GM19463 (cell line): Measurements from ENCODE around the gene PSMC2.

ENCODE experiments used
- ATAC-seq: cut with Tn5 transposase; IDR thresholded peaks from one replicate; pipeline ENCODE4 v1.9.1; 2021; ENCODE audit warnings: mild to moderate bottlenecking, moderate library complexity; ENCODE audit not compliant: unreplicated experiment

The PSMC2 gene

DNA sequence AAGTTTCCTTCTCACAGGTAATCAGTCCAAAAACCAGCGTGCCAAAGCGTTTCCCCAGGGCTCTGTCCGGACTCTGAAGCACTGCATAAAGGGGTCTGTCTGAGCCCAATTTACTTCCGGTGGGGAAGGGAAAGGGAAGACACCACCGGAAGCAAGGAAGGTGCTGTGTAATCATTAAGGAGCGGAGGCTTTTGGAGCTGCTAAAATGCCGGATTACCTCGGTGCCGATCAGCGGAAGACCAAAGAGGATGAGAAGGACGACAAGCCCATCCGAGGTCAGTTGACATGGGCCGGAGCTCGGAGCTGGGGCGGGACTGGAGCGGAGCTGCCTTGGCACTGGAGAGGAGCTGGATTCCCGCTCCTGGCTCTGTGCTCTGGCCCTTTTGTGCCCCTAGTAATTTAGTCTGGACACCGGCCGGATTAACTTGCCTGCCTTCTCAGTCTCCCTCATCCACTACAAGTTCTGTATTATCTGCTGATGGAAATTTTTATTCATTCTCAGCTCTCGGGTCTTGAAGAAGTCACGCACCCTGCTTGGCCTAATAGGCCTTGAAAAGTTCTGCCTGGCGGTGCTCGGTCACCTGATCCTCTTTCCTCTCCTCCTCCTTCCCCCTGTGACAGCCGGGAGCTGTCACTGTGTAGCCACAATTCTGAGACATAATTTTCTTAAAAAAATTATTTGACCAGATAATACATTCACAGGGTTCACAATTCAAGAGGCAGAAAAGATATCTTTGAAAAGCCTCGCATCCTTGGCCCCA lies at the start of gene PSMC2:
PSMC2 (plus strand) TSS at position 137 of the 761 bp plus-strand sequence; CDS start at position 206, 69 bp downstream.
- ATAC-seq: peak; percentile 68

DNA sequence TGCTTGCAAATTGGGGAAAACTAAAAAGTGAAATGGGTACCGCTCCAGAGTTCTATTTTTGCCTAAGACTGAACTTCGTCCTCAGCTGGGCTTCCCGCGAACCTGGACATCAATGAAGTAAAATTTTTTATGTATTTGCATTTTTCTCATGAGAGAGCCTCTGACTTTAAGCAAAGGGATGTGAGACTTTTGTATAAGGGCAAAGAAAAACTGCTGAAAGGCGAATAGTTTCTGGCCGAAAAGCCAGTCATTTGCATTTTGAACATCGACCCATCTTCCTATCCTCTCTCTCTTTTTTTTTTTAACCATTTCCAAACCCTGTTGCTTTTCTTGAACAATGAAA lies 49.6 kb upstream of the PSMC2 start:
- peak; percentile 9 for ATAC-seq

DNA sequence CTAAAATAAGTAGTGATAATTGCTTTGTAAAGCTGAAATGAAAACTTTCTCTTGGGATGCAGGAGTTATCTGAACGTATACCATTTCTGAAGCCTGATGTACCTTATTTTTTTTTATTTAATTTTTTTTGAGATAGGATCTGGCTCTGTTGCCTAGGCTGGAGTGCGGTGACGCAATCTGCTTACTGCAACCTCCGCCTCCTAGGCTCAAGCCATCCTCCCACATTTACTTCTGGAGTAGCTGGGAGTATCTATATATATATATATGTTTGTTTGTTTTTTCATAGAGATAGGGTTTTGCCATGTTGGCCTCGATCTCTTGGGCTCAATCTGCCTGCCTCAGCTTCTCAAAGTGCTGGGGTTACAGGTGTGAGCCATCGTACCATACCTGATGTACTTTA lies 47.8 kb upstream of the PSMC2 start:
- ATAC-seq: no peak

DNA sequence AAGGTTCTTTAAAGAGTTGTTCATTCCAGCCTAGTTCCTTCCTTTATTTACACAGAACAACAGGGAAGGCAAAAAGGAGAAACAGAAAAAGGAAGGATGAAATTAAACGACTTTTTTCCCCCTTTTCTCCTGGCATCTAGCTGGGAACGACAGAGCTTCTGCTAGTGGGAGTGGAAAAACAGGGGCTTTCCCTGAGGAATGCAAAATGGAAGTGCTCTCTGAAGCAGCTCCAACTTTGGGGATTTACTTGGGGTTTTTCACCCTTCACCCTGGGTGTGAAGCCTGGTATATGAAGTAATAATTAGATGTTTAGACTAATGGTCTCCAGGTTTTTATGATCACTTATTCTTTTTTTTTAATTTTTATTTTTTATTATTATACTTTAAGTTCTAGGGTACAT lies 46.0 kb upstream of the PSMC2 start:
- ATAC-seq: no peak

DNA sequence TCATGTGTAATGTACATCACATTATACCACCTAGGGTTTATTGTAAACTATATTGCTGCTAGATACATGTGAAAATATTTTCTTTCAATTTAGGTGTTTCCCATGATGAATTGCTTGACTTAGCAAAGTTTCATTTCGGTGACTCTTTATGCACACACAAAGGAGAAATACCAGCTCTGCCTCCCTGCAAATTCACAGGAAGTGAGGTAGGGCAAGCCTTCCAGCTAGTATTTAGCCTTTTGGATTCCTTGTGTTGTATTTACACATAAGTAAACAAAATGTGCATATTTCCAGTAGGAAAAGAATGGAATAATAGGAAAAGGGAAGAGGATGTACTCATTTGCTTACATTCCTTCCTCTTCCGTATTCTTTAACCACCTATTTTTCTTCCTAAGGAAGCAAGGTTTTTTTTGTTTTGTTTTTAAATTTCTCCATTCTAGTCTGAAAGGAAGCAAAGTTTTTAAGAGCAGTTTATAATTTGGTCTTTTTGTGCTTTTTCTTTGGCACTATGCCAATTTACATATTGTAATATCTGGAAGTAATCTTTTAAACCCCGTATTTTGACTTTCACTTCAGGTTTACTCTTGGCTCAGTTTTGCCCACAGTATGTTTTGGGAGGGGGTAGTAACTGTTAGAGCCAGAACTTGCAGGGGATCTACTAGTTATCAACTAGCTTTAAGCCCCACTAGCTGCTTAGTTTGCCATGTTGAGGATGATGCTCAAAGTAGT lies 39.8 kb upstream of the PSMC2 start:
- ATAC-seq: no peak

DNA sequence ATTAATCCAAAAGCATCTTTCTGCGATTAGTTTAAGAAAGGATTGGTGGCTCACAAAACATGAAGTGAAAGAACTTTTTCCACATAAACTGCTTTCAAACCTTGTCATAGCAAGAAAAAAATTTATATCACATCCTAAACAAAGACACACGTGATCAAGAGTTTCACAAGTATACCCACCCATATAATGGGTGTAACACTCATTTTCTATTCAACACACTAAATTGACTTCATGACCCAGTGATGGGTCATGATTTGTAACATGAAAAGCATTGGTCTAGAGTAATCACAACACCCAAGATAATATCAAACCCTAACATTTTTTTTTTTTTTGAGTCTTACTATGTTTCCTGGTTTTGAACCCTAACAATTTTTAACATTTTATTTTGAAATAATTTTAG lies 32.6 kb upstream of the PSMC2 start:
- no peak for ATAC-seq

DNA sequence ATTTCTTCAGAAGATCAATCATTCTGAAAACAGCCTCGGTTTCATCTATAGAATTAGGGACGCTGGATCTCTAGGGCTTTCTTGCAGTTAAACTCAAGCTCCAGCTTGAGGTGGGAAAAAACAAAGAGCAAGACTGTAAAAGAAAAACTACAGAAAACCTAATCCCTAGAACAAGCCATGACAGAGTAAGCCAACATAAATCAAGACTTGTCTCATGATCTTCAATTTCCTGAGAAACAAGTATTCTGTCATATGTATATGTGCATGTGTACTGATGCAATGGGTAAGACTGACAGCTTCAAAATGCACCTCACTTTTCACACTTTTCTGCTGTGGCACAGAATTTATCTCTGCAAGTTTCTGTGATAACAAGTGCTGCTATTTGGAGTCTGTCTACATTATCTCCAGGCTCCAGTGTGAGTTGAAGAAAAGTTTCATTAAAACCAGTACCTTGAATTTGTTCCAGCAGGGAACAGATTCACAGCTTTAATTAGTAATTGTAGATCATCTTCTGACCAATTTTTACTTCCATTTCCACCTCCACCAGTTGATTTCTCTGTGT lies 31.0 kb upstream of the PSMC2 start:
- no peak for ATAC-seq

DNA sequence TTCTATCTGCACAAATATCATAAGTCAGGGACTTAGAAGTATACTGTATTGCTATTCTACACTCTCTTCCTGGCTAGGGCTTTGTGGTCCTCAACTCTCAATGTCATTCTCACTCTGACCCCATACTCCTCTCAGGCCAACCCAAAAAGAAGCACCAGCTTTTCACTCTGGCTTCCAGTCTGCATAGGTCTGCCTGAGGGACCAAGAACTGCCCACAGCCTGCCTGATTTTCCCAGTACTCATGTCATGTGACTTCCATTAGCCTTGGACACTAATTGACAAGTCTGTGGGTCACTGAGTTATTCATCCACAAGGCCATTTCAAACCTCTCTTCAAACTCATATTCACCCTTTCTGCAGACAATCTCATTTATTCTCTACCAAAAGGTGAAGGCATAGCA lies 30.4 kb upstream of the PSMC2 start:
- no peak for ATAC-seq

DNA sequence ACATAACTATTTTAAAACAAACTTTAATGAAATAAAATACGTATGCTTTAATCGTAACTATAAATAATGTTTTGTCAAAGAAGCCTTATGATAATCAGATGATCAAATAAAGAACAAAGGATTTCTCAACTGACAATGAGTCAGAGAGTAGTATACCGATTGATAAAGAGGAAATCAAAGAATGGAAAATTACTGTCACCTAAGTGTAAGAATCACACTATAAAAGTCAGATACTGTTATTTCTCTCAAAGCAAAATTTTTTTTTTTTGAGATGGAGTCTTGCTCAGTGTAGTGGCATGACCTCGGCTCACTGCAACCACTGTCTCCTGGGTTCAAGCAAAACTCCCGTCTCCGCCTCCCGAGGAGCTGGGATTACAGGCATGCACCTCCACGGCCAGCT lies 21.7 kb upstream of the PSMC2 start:
- ATAC-seq: no peak

DNA sequence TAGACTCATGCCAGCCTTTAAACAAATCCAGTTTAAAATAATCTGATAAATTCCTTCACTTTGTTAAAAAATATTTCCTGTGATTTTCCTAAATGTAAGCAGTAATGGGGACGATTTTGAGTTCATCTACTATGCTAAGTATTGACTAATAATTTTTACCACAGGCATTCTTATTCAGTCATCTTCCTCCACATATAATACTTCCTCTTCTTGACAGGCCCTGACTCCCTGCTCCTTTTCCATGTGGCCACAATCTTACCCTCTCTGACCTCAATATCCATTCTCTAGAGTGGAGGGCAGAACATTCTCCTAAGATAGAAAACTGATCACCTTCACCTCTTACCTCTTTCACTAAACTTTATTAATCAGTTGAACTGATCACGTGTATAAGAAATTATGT lies 10.7 kb upstream of the PSMC2 start:
- no peak for ATAC-seq

DNA sequence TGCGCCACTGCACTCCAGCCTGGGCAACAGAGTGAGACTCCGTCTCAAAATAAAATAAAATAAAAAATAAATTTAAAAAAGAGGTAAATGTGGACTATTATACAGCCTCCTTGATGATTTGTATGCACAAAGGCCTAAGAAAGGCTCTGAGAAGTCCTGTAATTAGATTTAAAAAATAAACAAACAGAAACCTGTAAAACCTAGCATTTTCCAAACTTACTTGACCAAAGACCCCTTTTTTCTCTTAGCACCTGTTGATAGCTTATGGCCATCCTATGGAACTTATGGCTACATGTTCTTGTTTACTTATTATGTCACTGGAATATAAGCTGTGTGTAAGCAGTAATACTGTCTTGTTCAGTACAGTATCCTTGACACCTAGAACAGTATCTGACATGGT lies 8.6 kb upstream of the PSMC2 start:
- no peak for ATAC-seq

DNA sequence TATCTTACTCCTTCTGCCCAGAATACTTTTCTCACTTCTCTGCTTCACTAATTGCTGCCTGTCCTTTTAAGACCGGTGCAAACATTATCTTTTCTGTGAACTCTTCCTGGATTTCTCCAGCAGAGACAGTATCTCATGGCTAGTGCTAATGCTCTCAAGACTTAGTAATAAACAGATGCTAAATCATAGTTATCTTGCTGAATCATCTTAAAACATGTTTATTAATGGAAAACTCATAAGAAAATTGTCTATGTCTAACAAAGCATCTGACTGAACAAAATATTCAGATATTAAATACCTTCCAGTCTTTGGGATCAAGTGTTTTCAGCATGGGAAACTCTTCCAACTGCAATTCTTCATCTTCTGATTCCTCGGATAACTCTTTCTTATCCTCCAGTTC lies 6.0 kb upstream of the PSMC2 start:
- no peak for ATAC-seq

DNA sequence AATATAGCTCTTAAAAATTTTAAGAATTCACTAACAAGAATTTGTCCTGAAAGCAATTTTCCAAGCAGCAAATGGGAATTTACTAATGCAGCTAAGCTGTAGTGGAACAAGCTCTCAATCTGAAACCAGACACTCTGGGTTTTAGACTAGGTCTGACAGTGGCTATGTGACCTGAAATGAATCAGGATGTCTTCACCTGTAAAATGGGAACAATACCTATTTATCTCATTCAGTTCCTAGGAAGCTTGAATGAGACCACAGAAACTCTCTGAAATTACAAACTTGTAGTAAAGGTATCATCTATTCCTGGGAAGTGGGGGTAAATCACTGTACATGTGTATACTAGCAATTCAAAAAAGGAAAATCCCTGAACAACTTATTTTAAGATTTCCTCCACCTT lies 4.1 kb upstream of the PSMC2 start:
- no peak for ATAC-seq

DNA sequence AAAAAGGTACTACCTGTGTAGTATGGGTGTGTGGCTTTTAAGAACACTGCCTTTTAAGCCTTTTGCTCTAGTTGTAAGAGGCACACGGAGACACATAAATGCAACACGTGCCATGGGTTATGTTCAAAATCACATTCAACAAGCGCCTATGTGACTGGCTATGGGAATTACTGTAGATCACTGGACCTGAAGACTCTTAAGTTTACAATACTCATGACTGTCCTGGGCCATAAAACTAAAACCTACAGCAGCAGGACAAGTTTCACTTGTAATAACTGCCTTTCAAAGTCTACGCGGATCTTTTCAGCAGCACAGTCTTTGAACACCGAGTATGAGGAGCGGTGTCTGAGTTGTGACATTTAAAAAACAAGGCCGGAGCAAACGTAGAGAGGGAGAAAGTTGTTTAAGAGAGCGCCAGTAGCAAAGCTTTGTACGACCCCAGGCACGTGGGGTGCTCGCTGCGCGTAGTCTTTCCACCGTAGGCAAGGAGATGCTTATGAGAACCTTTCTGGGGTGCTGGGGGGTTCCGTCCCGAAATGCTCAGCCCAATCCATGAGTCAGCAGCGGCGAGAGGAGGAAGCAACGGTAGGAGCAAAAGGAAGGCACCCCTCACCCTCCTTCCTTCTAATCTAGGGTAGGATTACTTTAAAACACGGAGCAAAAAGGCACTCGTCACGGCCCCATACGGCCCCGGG lies 3.5 kb upstream of the PSMC2 start:
- peak; percentile 3 for ATAC-seq

DNA sequence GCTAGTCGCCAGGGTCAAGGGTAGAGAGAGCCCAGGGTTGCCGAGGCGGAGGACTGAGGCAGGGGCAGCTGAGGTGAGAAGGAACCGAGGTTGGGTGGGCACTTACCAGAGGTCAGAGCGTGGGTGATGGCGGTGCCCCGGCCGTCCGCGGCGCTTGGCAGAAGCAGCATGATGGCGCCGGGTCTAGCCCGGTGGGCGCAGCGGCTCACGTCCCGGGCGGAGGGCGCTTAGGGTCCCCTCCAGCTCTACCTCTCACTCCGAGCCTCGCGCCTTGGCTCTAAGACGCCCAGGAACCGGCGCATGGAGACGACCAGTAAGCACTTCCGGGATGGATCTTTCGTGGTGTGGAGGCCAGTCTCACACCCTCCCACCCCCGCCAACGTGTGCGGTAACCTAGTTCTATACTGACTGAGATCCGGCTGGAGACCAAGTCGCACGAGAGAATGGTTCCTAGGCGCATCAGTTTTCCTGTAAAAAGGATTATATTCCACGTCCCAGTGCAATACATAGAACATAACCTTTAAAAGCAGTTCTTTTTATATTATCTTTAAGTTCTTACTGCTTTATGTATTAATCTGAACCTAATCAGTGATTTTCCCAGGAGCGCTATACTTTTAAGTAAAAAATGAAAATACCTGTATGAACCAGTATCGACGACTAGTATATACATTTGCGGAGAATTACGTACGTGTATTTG lies 2.8 kb upstream of the PSMC2 start, which contains the start of gene DNAJC2:
DNAJC2 (minus strand) TSS at position 315 of the 697 bp plus-strand sequence; CDS start at position 170, 145 bp downstream.
- ATAC-seq: peak; percentile 76

DNA sequence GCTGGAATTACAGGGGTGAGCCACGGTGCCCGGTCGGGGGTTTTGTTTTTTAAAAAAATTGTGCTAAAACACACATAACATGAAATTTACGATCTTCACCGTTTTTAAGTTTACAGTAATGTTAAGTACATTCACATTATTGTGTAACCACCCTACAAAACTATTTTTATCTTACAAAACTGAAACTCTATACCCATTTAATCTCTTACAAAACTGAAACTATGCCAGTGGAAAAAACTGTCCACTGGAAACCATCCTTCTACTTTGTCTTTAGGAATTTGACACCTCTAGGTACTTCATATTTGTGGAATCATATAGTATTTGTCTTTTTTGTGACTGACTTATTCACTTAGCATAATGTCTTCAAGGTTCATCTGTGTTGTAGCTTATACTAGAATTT lies 1.0 kb upstream of the PSMC2 start:
- no peak for ATAC-seq

DNA sequence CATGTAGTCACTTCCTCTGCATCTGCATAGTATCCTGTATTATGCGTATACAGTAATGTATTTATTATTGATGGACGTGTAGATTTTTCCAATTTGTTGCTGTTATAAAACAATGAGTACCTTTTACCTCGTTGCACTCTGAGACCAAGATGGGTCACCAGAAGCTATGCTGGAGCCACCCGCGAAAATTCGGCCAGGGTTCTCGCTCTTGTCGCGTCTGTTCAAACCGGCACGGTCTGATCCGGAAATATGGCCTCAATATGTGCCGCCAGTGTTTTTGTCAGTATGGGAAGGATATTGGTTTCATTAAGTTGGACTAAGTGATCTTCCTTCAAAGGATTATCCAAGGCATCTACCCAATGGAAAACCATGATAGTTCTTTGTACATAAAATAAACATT lies 1.0 kb downstream of the PSMC2 start:
- ATAC-seq: no peak

DNA sequence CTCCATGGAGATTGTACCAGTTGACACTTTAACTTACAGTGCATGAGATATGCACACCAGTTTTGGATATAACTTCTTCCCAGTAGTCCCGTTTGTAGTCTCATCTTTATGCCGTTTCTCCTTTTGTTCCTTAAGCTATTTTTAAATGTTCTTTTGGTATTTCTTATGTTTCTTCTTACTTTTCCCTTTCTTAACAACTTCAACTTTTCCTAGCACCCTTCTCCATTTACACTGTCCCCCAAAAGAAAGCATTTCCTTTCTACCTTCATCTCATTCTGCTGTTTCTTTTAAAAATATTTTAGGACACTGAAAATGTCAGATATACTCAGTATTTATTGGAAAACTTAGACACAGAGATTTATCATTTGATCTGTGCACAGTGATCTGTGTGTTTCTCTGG lies 1.5 kb downstream of the PSMC2 start:
- ATAC-seq: no peak

DNA sequence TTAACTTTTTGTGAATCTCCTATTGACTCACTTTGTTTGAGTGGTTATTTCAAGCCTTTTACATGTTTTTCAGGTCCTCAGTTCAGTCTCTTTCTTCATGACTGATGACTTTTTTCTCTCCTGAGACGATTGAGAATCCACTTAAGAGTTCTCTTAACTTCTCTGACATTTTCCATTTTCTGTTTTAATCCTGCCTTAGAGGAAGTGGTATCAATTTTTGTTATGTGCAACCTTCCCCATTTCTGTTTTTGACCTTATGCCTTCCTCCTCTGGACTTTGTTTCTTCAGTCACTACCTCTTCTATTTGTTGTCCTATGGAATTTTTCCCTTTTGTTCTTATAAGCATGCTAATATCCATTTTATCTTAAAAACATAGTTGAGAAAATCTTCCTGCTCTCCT lies 2.4 kb downstream of the PSMC2 start:
- ATAC-seq: no peak

DNA sequence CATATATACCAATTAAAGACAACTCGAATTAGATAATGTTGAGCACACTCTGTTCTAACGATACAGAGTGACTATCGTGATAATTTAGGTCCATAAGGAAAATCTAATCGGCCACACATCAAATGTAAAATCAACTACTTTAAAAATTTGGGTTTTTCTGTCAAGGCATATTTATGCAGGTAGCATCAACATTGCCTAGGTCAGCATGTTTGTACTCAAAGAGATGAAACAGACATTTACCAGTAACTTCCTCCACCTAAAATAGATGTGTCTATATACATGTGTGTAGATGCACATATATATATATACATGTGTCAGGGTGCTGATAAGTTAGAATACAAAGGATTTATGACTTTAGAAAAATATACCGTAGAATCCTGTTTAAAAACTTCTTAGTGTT lies 22.0 kb downstream of the PSMC2 start:
- ATAC-seq: no peak
